GM12801 (cell line): ENCODE results near the gene SEMA5B.

Experiments
- TF ChIP-seq, protein P1 (sequence below): IDR thresholded peaks from one replicate; pipeline ENCODE4 v1.5.1; 2011; ENCODE audit warnings: control low read depth; ENCODE audit not compliant: insufficient read length; ENCODE audit errors: extremely low read depth

Gene SEMA5B

DNA sequence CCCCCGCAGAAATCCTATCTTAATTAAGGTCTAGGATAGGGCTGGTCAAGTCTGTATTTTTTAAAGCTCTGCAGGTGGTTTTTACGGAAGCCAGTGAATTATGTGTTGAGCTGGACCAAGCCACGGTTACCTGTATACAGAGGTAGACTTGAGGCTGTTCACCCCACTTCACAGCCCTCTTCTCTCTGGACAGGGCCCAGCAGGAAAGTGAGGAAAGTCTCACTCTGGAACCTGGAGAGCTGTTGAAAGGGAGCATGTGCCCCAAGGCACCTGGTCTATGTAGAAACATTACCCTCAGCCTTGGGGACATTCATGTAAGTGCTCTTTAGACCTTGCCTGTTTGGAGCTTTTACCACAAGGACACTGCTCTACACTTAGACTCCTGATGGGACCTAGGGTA lies 6.9 kb downstream of the SEMA5B start:
- TF ChIP-seq, protein P1, sequence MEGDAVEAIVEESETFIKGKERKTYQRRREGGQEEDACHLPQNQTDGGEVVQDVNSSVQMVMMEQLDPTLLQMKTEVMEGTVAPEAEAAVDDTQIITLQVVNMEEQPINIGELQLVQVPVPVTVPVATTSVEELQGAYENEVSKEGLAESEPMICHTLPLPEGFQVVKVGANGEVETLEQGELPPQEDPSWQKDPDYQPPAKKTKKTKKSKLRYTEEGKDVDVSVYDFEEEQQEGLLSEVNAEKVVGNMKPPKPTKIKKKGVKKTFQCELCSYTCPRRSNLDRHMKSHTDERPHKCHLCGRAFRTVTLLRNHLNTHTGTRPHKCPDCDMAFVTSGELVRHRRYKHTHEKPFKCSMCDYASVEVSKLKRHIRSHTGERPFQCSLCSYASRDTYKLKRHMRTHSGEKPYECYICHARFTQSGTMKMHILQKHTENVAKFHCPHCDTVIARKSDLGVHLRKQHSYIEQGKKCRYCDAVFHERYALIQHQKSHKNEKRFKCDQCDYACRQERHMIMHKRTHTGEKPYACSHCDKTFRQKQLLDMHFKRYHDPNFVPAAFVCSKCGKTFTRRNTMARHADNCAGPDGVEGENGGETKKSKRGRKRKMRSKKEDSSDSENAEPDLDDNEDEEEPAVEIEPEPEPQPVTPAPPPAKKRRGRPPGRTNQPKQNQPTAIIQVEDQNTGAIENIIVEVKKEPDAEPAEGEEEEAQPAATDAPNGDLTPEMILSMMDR: no peak

DNA sequence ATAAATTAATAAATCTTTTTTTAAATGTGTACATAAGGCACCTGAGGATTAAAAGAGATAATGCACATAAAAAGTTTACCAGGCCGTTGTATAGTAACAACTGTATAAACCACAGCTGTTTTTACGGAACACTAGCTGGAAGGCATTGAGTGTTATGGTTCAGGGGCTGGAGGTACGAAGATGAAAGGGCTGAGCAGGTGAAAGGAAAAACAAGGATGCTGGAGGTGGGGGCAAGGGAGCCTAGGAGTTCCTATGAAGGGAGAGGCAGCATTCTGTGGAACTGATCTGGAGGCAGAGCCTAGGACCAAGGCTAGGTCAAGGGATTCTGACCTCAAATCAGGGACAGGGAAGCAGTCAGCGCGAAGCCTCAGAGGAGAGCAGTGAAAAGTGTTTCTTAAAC lies 8.0 kb downstream of the SEMA5B start:
- TF ChIP-seq, protein P1: no peak

DNA sequence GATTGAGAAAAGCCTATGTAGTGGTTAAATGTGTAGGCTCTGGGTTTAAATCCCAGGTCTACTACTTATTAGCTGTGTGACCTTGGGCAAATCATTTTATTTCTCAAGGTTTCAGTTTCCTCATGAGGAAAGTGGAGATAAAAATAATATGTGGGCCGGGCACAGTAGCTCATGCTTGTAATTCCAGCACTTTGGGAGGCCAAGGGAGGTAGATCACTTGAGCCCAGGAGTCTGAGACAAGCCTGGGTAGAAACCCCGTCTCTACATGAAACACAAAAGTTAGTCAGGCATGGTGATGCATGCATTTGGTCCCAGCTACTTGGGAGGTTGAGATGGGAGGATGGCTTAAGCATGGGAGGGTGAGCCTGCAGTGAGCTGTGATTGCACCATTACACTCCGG lies 8.4 kb downstream of the SEMA5B start:
- TF ChIP-seq, protein P1: no peak

DNA sequence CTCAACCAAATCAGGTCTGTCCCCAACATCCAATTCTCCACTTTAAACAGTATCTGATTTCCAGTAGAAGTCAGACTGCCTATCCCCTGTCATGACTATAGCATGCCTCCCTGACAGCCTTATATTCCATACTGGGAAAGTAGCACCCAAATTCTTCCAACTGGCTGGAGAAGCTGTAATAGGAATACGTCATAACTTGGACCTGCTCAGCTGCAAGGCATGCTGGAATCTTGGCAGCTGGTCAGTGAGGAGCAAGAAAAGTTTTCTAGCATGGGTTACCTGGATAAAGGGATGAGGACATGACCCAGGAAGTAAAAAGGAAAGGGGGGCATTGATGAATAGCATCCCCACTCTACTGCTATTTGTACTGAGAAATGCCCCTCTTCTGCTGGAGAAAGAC lies 8.9 kb downstream of the SEMA5B start:
- TF ChIP-seq, protein P1: no peak

DNA sequence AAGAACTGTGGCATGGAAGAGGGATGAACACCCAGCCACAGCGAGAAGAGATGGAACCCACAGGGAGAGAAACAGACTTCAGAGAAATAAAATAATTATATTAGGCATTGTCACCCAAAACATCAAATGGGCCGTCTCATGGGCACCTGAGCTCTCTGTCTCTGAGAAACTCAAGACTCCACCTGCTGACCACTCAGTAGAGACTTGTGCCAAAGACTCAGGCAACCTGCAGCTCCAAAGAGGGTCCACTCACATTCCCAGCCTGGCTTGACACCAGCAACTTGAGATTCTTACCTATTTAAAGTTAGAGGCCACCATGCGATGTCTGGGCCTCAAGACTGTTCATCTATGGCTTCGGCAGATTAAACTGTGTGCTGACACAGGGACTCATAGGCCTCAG lies 12.0 kb downstream of the SEMA5B start:
- TF ChIP-seq, protein P1: no peak

DNA sequence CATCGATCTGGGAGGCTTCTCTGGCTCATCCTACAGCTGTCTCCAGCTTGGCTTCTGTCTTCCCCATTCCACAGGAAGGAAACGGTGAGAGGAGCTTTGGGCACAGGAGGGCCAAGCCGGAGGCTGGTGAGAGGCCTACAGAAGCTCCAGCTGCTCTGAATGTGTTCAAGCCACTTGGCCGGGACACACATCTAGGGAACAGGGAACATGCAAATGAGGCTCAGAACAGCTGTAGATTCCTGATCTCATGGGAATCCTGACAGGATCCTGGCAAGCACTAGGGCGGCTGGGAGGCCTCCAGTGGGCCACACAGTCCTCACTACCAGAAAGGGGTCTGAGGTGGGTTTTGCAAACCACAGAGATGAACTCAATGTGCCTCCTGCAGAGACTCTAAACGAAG lies 13.7 kb downstream of the SEMA5B start:
- TF ChIP-seq, protein P1: no peak

DNA sequence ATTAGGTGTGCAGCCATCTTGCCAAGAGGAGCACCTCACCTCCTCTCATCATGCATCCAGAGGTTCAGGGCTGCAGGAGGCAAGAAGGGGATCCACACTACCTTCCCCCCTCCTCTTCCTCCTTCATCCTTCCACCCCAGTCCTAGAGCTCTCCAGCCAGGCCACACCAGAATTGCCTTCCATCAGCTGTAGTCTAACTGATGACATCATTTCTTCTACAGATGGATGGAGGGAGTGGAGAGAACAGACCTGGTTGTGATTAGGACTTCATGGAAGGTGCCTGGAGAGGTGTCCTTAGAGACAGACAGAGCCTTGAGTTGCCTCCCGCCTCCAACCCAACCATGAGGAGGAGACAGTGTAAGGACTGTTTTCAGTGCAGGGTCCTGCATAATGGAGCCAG lies 14.9 kb downstream of the SEMA5B start:
- TF ChIP-seq, protein P1: no peak

DNA sequence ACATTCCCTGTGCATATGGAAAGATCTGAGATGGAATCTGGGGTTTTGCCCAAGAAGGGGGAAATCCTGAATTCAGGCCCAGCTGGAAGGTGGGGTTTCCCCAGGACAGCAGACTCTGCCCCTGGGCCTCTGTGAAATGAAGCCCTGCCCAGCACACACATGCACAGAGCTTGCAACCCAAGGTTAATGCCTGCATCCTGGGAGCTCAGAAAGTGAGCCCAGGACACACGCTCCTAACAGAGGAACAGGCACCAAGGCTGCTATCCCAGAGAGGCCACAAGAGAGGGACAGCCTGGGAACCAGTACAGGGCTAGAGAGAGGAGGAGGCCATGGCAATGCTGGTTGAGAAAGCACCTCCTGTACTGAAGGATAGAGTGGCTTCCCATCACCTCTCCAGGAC lies 16.1 kb downstream of the SEMA5B start:
- TF ChIP-seq, protein P1: no peak
